GM21390 (cell line): ENCODE results near the gene FCHO2.

ENCODE experiments used
- ATAC-seq: cut with Tn5 transposase; IDR thresholded peaks from one replicate; pipeline ENCODE4 v1.9.1; 2021; ENCODE audit not compliant: unreplicated experiment

Gene FCHO2

GRCh38 chr5:73132759-73133158 lies 176.9 kb downstream of the FCHO2 start:
- ATAC-seq, result no peak

- ATAC-seq, result no peak
Observed at GRCh38 chr5:73135021-73135420, 179.2 kb downstream of the FCHO2 start.

- ATAC-seq, result no peak
Observed at GRCh38 chr5:73135429-73136054, 179.7 kb downstream of the FCHO2 start.

GRCh38 chr5:73136055-73136562 lies 180.3 kb downstream of the FCHO2 start:
- ATAC-seq, result no peak

GRCh38 chr5:73137563-73138530 lies 182.0 kb downstream of the FCHO2 start:
- ATAC-seq, result no peak

- ATAC-seq, result no peak
Observed at GRCh38 chr5:73139485-73139884, 183.6 kb downstream of the FCHO2 start.
